22Rv1 (cell line): ENCODE measurements around the gene PPP1R14C.

Experiments used
- CTCF ChIP-seq: fragments of 450-650 bp; IDR thresholded peaks from 2 replicates; pipeline ENCODE4 v1.5.1; 2017; ENCODE audit warnings: mild to moderate bottlenecking
- ZFX ChIP-seq: fragments of 450-650 bp; IDR thresholded peaks from 2 replicates; pipeline ENCODE4 v1.6.1; 2017; ENCODE audit warnings: antibody characterized with exemption, borderline replicate concordance

GRCh38 chr6:150236114-150236513 is 93.3 kb downstream of the PPP1R14C start:
- TF ChIP-seq CTCF (no peak), ZFX (no peak)
